Measurements from ENCODE around the gene HNRNPF.
"Not testable (repeated sequence)": the region's sequence is repeated elsewhere in the genome, so short reads cannot be mapped to it uniquely, and the experiment has no call there.

DNA sequence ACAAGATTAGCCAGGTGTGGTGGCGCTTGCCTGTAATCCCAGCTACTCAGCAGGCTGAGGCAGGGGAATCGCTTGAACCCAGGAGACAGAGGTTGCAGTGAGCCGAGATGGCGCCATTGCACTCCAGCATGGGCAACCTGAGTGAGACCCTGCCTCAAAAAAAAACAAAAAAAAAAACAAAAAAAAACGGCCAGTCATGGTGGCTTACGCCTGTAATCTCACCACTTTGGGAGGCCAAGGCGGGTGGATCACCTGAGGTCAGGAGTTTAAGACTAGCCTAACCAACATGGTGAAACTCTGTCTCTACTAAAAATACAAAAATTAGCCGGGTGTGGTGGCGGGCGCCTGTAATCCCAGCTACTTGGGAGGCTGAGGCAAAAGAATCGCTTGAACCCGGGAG, 17.5 kb upstream of the HNRNPF start:
- not testable (repeated sequence) for TF ChIP-seq ZNF560 (tag by site-specific recombination; IDR thresholded peaks at IDR 0.05; ENCODE audit: borderline replicate concordance); OVOL3 (tag by site-specific recombination; IDR thresholded peaks at IDR 0.05); ZNF133 (tag by site-specific recombination; IDR thresholded peaks at IDR 0.05)

All from HEK293 (cell line).